ENCODE results near the gene MAB21L1. TPM values are rescaled to one million over a fixed set of nuclear protein-coding genes. Genes with fewer than 3 reads are reported as not detected.

MAB21L1 gene
- total RNA-seq, 1 experiment from 2014 or later: not detected

DNA sequence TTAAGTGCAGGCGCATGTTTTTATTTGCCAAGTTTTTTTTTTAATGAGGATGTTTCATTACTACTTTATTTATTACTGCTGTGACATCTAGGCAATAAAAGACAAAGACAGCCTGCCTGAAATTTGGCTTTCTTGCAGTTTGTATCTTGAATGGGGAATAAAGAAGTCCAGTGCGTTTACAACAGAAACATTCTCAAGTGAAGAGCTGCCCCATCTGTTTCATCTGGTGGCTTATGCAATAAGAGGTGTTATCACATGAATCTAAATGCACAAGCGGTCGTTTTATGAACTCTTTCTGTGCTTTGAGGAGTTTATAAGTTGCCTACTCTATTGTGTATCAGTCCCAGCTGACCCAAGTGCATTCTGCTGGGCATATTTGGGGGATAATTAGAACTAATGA lies 12.6 kb upstream of the MAB21L1 start:
- Histone ChIP-seq H4K5ac (ENCODE audit: insufficient read length, low read depth, low read length) (no peak overlapping the region), H3K9me3 (ENCODE audit: control insufficient read depth, low read depth, low read length) (no peaks in the 10 kb centered on the region), H4K8ac (replicated peaks; ENCODE audit: insufficient read length, low read depth, low read length) (no peak overlapping the region), H2AFZ (ENCODE audit: low read length) (no peak overlapping the region), H3K18ac (ENCODE audit: insufficient read length, low read depth, low read length) (no peak overlapping the region), H3K27ac (ENCODE audit: insufficient read length, low read depth, low read length) (no peak overlapping the region), H2BK120ac (ENCODE audit: low read depth, low read length, poor library complexity, severe bottlenecking) (no peak overlapping the region), H3K4me1 (ENCODE audit: insufficient read depth, low read length) (no peaks in the 10 kb centered on the region), H2AK5ac (ENCODE audit: insufficient read length, low read length) (no peak overlapping the region), H3K14ac (ENCODE audit: insufficient read depth, low read length) (no peak overlapping the region), H3K4ac (ENCODE audit: low read depth, low read length) (no peak overlapping the region), H2BK12ac (ENCODE audit: insufficient read length, low read depth, low read length) (no peak overlapping the region), H2BK5ac (ENCODE audit: insufficient read length, low read length) (no peak overlapping the region), H3K79me2 (ENCODE audit: insufficient read depth, low read length) (no peaks in the 10 kb centered on the region), H3T11ph (ENCODE audit: low read length) (no peak overlapping the region), H3K79me1 (ENCODE audit: insufficient read depth, low read depth, low read length, poor library complexity, severe bottlenecking) (no peaks in the 10 kb centered on the region), H4K20me1 (ENCODE audit: control insufficient read depth, insufficient read depth, insufficient read length) (no peaks in the 10 kb centered on the region), H4K91ac (ENCODE audit: insufficient read length, low read depth, low read length) (no peak overlapping the region), H3K4me2 (ENCODE audit: insufficient read depth, insufficient read length, low read length) (no peak overlapping the region), H2BK20ac (ENCODE audit: low read depth, low read length, poor library complexity, severe bottlenecking) (no peak overlapping the region), H3K56ac (ENCODE audit: insufficient read length, low read depth, low read length) (no peak overlapping the region), H3K23ac (ENCODE audit: insufficient read length, low read depth, low read length) (no peak overlapping the region), H2BK15ac (ENCODE audit: low read depth, low read length) (no peak overlapping the region), H3K23me2 (ENCODE audit: insufficient read length, low read depth, low read length, poor library complexity, severe bottlenecking) (no peaks in the 10 kb centered on the region), H3K27me3 (ENCODE audit: insufficient read depth, low read length) (no peaks in the 10 kb centered on the region), H3K9ac (ENCODE audit: extremely low read depth, insufficient read length, low read length) (no peak overlapping the region)
- DNase-seq: no peak
- no CpG with 5 or more reads among the region's 4 CpGs for WGBS (ENCODE audit: extremely low coverage, insufficient read length, low lambda C conversion rate)
- Mint-ChIP-seq H3K4me3 (no peak overlapping the region), H3K9me3 (no peaks in the 10 kb centered on the region), H3K27ac (no peak overlapping the region), H3K4me1 (no peaks in the 10 kb centered on the region; a peak in 1 of 4 replicates), H3K27me3 (ENCODE audit: low read depth) (no peaks in the 10 kb centered on the region), H3K36me3 (ENCODE audit: insufficient read depth in 1 of 3, low read depth in 3 of 3) (no peaks in the 10 kb centered on the region)
- TF ChIP-seq, protein P1, sequence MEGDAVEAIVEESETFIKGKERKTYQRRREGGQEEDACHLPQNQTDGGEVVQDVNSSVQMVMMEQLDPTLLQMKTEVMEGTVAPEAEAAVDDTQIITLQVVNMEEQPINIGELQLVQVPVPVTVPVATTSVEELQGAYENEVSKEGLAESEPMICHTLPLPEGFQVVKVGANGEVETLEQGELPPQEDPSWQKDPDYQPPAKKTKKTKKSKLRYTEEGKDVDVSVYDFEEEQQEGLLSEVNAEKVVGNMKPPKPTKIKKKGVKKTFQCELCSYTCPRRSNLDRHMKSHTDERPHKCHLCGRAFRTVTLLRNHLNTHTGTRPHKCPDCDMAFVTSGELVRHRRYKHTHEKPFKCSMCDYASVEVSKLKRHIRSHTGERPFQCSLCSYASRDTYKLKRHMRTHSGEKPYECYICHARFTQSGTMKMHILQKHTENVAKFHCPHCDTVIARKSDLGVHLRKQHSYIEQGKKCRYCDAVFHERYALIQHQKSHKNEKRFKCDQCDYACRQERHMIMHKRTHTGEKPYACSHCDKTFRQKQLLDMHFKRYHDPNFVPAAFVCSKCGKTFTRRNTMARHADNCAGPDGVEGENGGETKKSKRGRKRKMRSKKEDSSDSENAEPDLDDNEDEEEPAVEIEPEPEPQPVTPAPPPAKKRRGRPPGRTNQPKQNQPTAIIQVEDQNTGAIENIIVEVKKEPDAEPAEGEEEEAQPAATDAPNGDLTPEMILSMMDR (conservative IDR thresholded peaks at IDR 0.05): no peak

Measured in H9 (cell line).